Loucy (cell line): Measurements from ENCODE around the gene TMIGD1.

ENCODE experiments used
- EZH2phosphoT487 ChIP-seq: fragments of 200-600 bp; IDR thresholded peaks from 2 replicates; pipeline ENCODE4 v1.6.1; 2018; ENCODE audit warnings: antibody characterized with exemption, mild to moderate bottlenecking, moderate library complexity, borderline replicate concordance
- TF ChIP-seq, protein P1 (sequence below): fragments of 200-600 bp; sonication (generic); conservative IDR thresholded peaks from 2 replicates; pipeline ENCODE4 v1.5.1; 2014; ENCODE audit warnings: mild to moderate bottlenecking, antibody characterized with exemption, low read length

GRCh38 chr17:30297715-30298114 lies 36.1 kb downstream of the TMIGD1 start:
- no peak for TF ChIP-seq EZH2phosphoT487
- TF ChIP-seq, protein P1, sequence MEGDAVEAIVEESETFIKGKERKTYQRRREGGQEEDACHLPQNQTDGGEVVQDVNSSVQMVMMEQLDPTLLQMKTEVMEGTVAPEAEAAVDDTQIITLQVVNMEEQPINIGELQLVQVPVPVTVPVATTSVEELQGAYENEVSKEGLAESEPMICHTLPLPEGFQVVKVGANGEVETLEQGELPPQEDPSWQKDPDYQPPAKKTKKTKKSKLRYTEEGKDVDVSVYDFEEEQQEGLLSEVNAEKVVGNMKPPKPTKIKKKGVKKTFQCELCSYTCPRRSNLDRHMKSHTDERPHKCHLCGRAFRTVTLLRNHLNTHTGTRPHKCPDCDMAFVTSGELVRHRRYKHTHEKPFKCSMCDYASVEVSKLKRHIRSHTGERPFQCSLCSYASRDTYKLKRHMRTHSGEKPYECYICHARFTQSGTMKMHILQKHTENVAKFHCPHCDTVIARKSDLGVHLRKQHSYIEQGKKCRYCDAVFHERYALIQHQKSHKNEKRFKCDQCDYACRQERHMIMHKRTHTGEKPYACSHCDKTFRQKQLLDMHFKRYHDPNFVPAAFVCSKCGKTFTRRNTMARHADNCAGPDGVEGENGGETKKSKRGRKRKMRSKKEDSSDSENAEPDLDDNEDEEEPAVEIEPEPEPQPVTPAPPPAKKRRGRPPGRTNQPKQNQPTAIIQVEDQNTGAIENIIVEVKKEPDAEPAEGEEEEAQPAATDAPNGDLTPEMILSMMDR: no peak
